Erythroblast (primary cell): ENCODE data around the gene BRD1.

Experiments used
- GATA1 ChIP-seq: IDR thresholded peaks from 2 replicates; pipeline ENCODE4 v1.6.1; 2011; ENCODE audit warnings: low read depth, mild to moderate bottlenecking, control low read depth, low read length, moderate library complexity
- POLR2A ChIP-seq: IDR thresholded peaks from 2 replicates; pipeline ENCODE4 v1.6.1; 2011; ENCODE audit warnings: mild to moderate bottlenecking, low read length

- no peak for TF ChIP-seq POLR2A
- TF ChIP-seq GATA1: no peak
Measured at GRCh38 chr22:49763696-49764095, 64.0 kb downstream of the BRD1 start.
